ENCODE data around the gene USP10. TPM values are rescaled to one million over a fixed set of nuclear protein-coding genes. Genes with fewer than 3 reads are reported as not detected.

USP10 gene
- total RNA-seq: 25.4 and 70.2 TPM in 2 replicates

DNA sequence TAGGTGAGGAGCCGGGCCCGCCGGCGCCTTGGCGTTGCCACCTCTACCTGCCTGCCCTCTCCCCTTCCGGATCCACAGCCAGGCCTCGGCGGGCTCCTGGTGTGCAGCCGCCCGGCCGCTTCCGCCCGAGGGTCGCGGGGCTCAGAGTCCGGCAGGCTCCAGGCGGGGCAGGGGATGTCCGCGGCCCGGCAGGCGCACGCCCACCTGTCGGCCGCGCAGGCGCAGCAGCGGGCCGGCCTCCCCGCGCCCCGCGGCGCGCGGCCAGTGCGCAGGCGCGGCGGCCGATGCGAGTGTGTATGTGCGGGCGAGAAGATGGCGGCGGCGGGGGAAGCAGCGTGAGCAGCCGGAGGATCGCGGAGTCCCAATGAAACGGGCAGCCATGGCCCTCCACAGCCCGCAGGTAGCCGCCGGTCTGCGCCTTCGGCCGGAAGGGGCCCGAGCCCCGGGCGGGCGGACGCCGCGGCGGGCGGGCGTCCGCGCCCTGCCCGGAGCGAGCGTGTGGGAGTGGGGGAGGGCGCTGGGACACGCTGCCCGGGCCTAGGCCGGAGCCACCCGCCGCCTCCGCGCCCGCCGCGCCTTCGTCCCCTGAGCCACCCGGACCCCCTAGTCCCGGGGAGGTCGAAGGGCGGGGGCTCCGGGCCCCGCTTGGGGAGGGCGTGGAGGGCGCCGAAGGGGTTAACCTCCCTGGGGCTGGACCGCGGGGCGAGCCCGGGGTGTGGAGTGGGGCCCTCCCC, at the start of gene USP10:
Gene USP10, plus strand, starts transcription at position 289 of the 734 bp plus-strand sequence. Its CDS starts 91 bp downstream, at position 380.

GRCh38 chr16:84819644-84820304, 120.0 kb downstream of the USP10 start, which contains the start of gene CRISPLD2:
Gene CRISPLD2, plus strand, starts transcription at chr16:84819985. Its CDS starts 18,511 bp downstream, at chr16:84838496.

Other genes starting within 250 kb of the USP10 start
- gene MEAK7, start 195.3 kb upstream of the USP10 start, total RNA-seq: 10.5 and 22.6 TPM in 2 replicates
- 75.0 and 153 TPM in 2 replicates for gene COTL1, start 81.9 kb upstream of the USP10 start, total RNA-seq
- gene KLHL36, start 51.5 kb upstream of the USP10 start, total RNA-seq: 33.7 and 83.8 TPM in 2 replicates
- 0.19 and 0.65 TPM in 2 replicates for gene CRISPLD2, start 120.0 kb downstream of the USP10 start, total RNA-seq